MCF 10A (cell line): ENCODE data around the gene DIAPH1. TPM values are rescaled to one million over a fixed set of nuclear protein-coding genes. Genes with fewer than 3 reads are reported as not detected.
A peak's percentile ranks its signal among the peaks of the same experiment; 100 is the strongest.

Experiments used
- BruUV-seq: library from RNA; stranded (reverse); fragments of 400-500 nt; replicated peaks from 2 replicates; lab custom pipeline; 2021; lab: Mats Ljungman, UMichigan
- CTCF ChIA-PET: fragments of 300-600 bp; sonication (Branson Sonifier 250); formaldehyde crosslinking; extraction: SDS; loops from one replicate; lab custom pipeline; 2021; ENCODE audit warnings: antibody characterized with exemption, inconsistent platforms; lab: Yijun Ruan, JAX
- POLR2A ChIA-PET: fragments of 300-600, 350-650 bp; sonication (Branson Sonifier 250); formaldehyde crosslinking; extraction: SDS; loops from one replicate; lab custom pipeline; 2020; ENCODE audit warnings: antibody characterized with exemption, inconsistent platforms; lab: Yijun Ruan, JAX
- DNase-seq: peaks from one replicate; pipeline ENCODE4 v3.0.0-alpha.2; 2018; ENCODE audit not compliant: unreplicated experiment
- H3K27ac Mint-ChIP-seq: one replicate; pipeline ENCODE4 v1.8.0; 2022; ENCODE audit warnings: mild to moderate bottlenecking, low read depth, mixed read lengths; ENCODE audit not compliant: unreplicated experiment
- H3K27me3 Mint-ChIP-seq: one replicate; pipeline ENCODE4 v1.8.0; 2022; ENCODE audit warnings: mixed read lengths; ENCODE audit not compliant: insufficient read depth, unreplicated experiment
- H3K36me3 Mint-ChIP-seq: one replicate; pipeline ENCODE4 v1.8.0; 2022; ENCODE audit warnings: mild to moderate bottlenecking, moderate library complexity, mixed read lengths; ENCODE audit not compliant: insufficient read depth, unreplicated experiment
- H3K4me1 Mint-ChIP-seq: one replicate; pipeline ENCODE4 v1.8.0; 2022; ENCODE audit warnings: mixed read lengths; ENCODE audit not compliant: insufficient read depth, unreplicated experiment
- H3K4me3 Mint-ChIP-seq: one replicate; pipeline ENCODE4 v1.8.0; 2022; ENCODE audit warnings: mild to moderate bottlenecking, moderate library complexity, mixed read lengths; ENCODE audit not compliant: unreplicated experiment
- H3K9me3 Mint-ChIP-seq: one replicate; pipeline ENCODE4 v1.8.0; 2022; ENCODE audit warnings: mixed read lengths; ENCODE audit not compliant: unreplicated experiment
- intact Hi-C: fragments of 100-400 bp; cut with micrococcal nuclease; formaldehyde crosslinking; loops from 2 replicates; pipeline ENCODE4 v1.14.1; 2022
- total RNA-seq: library from RNA; stranded (reverse); gene quantifications from 2 replicates; pipeline ENCODE4 v1.2.3, GENCODE V29; 2022
- TF ChIP-seq, protein P1 (sequence below): fragments of 200-600 bp; IDR thresholded peaks from one replicate; pipeline ENCODE4 v1.8.0; 2022; ENCODE audit warnings: antibody characterized with exemption, mild to moderate bottlenecking; ENCODE audit not compliant: unreplicated experiment

Gene DIAPH1
- total RNA-seq, 1 experiment from 2014 or later = 228 TPM

- Mint-ChIP-seq H3K27ac (peak overlapping the region; percentile 47), H3K4me1 (peaks cover 50% of the 10 kb centered on the region), H3K27me3 (no peaks in the 10 kb centered on the region), H3K4me3 (peak overlapping the region; percentile 92), H3K9me3 (no peaks in the 10 kb centered on the region), H3K36me3 (peaks cover 17% of the 10 kb centered on the region)
- peak; percentile 52 for DNase-seq
- TF ChIP-seq, protein P1, sequence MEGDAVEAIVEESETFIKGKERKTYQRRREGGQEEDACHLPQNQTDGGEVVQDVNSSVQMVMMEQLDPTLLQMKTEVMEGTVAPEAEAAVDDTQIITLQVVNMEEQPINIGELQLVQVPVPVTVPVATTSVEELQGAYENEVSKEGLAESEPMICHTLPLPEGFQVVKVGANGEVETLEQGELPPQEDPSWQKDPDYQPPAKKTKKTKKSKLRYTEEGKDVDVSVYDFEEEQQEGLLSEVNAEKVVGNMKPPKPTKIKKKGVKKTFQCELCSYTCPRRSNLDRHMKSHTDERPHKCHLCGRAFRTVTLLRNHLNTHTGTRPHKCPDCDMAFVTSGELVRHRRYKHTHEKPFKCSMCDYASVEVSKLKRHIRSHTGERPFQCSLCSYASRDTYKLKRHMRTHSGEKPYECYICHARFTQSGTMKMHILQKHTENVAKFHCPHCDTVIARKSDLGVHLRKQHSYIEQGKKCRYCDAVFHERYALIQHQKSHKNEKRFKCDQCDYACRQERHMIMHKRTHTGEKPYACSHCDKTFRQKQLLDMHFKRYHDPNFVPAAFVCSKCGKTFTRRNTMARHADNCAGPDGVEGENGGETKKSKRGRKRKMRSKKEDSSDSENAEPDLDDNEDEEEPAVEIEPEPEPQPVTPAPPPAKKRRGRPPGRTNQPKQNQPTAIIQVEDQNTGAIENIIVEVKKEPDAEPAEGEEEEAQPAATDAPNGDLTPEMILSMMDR = no peak
- intact Hi-C loops = loop anchor here (2.0 kb wide), 1 partner anchor 19 kb away; the partner anchor contains the start of gene DIAPH1
- BruUV-seq = no TSS peak
- POLR2A ChIA-PET = interaction anchor here (0.7 to 13.3 kb wide), 18 partner anchors 9 to 1073 kb away, joined by 3 to 349 read pairs (median 14); partner anchors contain the start of genes ARAP3, DIAPH1, FCHSD1 and IK
- CTCF ChIA-PET = interaction anchor here (1.4 to 11.6 kb wide), 6 partner anchors 9 to 331 kb away, joined by 4 to 213 read pairs (median 14); partner anchors contain the start of genes DIAPH1 and RNF14
Observed at GRCh38 chr5:141637767-141638419, 19.1 kb upstream of the DIAPH1 start.

DNA sequence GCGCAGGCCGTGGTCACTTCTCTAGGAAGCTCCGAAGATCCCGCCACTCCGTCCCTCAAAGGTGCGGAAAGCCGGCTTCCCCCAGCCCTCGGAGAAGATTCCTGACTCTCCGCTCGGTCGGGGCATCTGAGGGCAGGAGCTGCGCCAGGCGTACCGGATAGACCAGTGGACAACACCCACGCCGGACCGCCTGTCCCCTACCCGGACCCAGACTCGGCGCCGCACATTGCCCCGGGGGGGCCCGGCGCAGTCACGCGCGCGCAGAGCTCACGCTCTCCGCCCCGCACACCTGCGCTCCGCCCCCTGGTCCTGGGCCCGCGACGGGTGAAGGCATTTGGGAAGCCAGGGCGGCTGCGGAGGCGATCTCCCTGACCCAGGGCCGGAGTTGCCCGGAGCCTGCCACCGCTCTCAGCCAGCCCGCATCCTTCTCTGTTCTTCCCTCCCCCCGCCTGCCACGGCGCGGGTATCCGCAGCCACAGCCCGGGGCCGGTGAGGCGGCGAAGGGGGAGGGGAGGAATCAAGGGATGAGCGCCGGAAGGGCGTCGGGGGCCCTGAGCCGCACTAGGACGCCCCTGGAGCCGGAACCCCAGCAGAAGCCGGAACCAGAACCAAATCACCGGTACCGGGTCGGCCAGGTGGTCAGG lies 18.4 kb upstream of the DIAPH1 start:
- intact Hi-C loops = loop anchor here (2.0 kb wide), 1 partner anchor 18 kb away; the partner anchor contains the start of gene DIAPH1

DNA sequence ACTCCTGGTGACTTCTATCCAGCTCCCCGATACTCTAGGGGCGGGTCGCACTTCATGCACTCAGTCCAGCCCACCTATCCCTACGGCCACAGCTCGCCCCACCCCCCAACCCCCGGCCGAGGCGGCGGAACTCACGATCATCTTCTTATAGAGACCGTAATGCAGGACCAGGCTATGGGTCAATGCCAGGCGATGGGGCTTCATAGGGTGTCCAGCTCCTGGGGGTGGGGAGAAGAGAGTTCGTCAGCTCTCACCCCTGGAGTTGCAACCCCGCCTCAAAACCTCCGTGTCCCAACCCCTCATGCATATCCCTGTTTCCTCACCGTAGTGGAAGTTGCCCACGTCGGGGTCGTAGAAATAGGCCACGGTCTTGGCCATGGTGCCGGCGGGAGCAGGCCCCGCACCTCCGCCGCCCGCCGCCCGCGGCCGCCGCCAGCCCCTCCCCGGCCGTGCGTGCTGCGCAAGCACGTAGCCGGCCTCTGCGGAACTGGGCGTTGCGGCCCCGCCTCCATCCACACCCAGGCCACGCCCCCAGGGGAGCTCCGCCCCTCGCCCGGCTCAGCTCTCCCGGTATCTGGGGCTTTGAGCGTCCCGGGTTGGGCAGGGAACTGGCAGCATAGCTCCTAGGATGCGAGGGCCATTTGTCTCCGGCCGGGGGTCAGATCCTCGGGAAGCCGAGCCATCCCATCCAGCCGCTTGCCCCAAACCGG lies 17.8 kb upstream of the DIAPH1 start, which contains the start of the genes HDAC3 and RELL2:
HDAC3 (minus strand) TSS at position 437 of the 710 bp plus-strand sequence; CDS start at position 378, 59 bp downstream.
RELL2 (plus strand) TSS at position 585 of the 710 bp plus-strand sequence. CDS start 1,229 bp downstream, outside the sequence.
- TF ChIP-seq, protein P1 = no peak
- Mint-ChIP-seq H3K4me3 (peak within 1 kb of the TSS; percentile 92), H3K9me3 (no peaks in the 10 kb centered on the region), H3K27me3 (no peaks in the 10 kb centered on the region), H3K4me1 (peaks cover 42% of the 10 kb centered on the region), H3K27ac (peak within 1 kb of the TSS; percentile 47), H3K36me3 (peaks cover 17% of the 10 kb centered on the region)
- BruUV-seq = no TSS peak
- CTCF ChIA-PET = interaction anchor here (0.6 to 11.6 kb wide), 21 partner anchors 8 to 1077 kb away, joined by 3 to 213 read pairs (median 4); partner anchors contain the start of genes DIAPH1 and PCDH1
- peak; percentile 95 for DNase-seq
- POLR2A ChIA-PET = interaction anchor here (0.5 to 13.3 kb wide), 45 partner anchors 11 to 1236 kb away, joined by 3 to 349 read pairs (median 4); partner anchors contain the start of genes ARAP3, ARHGAP26, DELE1 and DIAPH1
- intact Hi-C loops = loop anchor here (2.0 kb wide), 1 partner anchor 18 kb away; the partner anchor contains the start of gene DIAPH1

More for the DNA sequence above, 18.4 kb upstream of the DIAPH1 start:
- ChIA-PET CTCF (interaction anchor here (0.6 to 11.6 kb wide), 17 partner anchors 10 to 1076 kb away, joined by 3 to 213 read pairs (median 4); partner anchors contain the start of genes DIAPH1 and RNF14), POLR2A (interaction anchor here (0.5 to 13.3 kb wide), 35 partner anchors 10 to 1072 kb away, joined by 3 to 349 read pairs (median 4); partner anchors contain the start of genes ARAP3, DELE1, DIAPH1 and FCHSD1)
- Mint-ChIP-seq H3K4me3 (peak overlapping the region; percentile 92), H3K27ac (peak overlapping the region; percentile 47), H3K36me3 (peaks cover 17% of the 10 kb centered on the region), H3K9me3 (no peaks in the 10 kb centered on the region), H3K27me3 (no peaks in the 10 kb centered on the region), H3K4me1 (peaks cover 49% of the 10 kb centered on the region)
- no TSS peak for BruUV-seq
- TF ChIP-seq, protein P1 = no peak
- DNase-seq = no peak
